Stimulated activated CD8-positive, alpha-beta memory T cell treated with anti-CD3 and anti-CD28 coated beads, Interleukin-7, amount 100 ng/mL, for 24 hours (primary cell): Measurements from ENCODE around the gene EEFSEC.
A peak's percentile ranks its signal among the peaks of the same experiment; 100 is the strongest.

Experiments
- DNase-seq: peaks from one replicate; pipeline ENCODE4 v3.0.0-alpha.2; 2020; ENCODE audit warnings: low read depth

EEFSEC gene

DNA sequence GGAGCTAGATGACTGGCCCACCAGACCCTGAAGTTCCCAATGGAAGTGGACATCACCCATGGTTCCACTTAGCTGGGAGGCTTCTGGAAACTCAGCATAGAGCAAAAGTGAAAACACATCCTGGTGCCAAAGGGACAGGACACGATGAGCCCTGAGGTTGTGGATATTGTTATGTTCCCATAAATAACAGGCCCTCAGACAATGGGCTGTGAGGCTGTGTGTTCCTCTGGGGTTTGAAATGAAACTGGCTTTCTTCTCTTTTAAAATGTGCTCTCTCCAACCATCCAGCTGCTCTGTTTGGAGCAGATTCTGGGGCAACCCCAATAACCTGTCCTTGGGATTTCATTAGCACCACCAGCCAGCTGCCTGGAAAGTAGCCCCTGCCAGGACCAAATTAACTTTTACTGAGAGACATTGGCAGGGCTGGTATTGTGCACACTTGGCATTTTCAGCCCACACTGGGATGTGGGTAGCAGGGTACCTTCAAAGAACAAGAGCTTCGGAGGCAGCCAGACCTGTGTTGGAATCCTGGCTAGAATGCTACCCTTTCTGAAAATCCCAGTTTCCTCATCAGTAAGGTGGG is 215.9 kb downstream of the EEFSEC start:
- no peak for DNase-seq

DNA sequence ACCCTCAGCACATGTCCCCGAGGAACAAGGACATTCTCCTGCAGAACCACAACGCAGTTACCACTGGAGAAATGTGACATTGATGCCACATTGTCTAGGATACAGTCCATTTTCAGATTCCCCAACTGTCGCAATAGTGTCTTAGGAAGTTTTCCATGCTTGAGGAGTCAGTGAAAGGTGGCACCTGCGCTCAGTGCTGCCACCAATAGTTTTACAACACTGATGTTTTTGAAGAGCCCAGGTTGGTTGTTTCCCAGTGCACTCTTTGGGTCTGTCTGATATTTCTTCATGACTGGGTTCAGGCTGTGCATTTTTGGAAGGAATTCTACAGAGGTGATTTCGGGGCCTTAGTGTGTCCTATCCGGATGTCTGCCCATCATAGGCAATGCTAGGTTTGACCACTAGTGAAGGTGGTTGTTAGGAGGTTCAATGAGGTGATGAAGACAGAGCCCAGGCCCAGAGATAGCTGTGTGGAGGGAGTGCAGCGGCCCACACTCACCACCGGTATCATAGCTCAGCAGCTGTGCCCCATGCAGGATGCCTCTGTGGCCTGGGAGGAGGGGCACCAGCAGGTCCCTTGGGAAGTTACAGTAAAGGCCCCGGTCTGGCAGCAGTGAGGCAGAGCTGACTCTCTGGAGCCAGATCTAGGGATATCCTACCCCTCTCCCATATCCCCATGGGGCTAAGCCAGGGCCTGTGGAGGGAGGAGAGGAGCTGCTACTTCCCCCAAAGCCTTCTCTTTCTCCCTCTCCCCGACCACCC is 216.8 kb downstream of the EEFSEC start:
- DNase-seq, result no peak

DNA sequence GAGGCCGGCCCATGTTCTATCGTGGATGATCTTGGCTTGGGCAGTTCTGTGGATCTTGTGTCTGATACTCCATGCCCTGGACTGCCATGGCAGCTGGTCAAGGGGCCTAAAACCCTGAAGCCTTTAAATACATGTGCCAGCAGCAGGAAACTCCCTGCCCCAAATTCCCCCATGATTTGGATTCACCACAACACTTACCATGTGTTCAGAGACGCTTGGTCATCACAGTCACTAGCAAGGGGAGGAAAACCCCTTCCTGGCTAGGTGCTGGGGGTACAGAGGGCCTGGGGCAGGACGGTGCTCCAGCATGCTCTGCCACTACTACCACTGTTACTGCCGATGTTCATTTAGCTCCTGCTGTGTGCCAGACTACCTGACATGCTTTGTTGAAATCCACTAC is 219.0 kb downstream of the EEFSEC start:
- no peak for DNase-seq

DNA sequence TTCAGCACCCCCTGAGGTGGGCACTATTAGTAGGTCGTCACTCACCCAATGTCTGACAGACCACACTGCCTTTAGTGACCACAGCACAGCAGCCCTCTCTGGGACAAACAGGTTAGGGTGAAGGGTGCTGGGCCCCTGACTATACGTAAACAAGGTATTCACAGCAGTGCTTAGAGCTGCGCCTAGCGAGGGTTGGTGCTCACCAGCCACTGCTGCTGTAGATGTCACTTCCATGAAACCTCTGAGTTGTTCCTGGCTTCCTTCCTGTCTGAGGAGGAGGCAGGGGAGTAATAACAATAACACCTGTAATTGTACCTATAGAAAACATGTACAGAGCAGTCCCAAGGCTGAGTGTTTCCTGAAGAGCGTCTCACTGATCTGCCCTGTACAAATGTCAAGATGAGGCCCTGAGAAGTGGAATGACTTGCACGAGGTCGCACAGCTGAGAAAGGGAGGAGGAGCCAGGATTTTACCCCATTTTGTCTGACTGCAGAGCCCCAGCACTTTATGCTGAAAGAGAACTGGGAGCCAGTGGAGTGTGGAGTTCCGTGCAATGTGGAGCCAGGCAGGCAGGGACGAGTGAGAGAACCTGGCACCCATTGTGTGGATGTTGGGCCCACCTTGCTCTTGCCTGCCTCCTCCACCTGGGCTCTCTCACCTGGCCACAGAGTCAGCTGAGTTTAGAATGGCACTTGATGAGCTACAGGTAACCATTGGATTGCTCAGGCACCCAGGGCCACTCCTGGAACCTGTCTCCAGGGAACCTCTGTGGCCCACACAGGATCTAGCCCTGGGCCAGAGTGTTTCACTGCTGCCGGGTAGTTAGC is 219.6 kb downstream of the EEFSEC start:
- DNase-seq, result no peak

DNA sequence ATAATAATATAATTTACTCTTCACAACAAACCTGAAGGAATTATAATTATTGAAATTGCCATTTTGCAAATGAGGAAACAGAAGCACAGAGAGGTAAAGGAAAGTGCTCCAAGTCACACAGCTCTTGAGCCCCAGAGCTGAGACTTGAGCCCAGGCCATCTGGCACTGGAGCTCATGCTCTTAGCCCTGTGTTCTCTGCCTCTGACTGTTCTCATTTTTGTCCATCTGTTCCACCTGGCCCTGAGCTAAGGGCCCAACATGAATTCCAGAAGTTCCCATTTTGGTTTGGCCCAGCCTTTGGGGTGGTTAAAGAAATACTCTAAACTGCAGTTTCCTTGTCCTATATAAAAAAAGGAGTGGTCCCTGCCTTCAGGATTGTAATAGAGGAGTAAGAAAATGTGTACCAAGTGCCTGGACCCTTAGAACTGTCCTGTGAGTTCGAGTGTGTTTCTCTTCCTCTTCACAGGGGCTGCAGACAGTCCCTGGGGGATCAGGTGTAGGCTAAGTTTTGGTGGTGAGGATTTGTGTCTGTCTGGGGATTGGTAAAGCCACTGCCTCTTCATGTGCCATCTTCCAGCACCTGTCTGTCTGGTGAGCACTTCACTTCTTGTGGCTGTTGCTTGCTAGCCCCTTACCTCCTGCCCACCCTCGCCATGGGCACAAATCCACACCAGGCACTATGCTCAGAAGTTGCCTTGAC is 221.6 kb downstream of the EEFSEC start:
- DNase-seq, result no peak

DNA sequence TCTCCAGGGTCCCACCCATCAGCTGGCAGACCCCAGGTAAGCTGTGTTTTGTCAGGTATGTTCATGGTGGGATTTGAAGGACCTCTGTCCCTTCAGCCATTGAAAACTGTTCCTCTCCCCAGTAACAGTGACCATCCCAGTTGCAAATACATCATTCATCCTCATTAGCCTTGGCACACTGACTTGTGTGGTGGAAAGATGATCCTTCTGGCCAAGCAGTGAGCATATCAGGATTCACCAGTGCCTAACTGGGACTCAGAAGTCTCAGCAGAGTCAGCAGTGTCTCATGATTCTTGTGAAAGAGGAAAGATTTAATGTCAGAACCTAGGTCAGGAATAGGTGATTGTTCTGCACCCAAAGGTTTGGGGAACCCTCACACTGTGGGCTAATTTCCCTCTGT is 223.2 kb downstream of the EEFSEC start:
- DNase-seq, result no peak

DNA sequence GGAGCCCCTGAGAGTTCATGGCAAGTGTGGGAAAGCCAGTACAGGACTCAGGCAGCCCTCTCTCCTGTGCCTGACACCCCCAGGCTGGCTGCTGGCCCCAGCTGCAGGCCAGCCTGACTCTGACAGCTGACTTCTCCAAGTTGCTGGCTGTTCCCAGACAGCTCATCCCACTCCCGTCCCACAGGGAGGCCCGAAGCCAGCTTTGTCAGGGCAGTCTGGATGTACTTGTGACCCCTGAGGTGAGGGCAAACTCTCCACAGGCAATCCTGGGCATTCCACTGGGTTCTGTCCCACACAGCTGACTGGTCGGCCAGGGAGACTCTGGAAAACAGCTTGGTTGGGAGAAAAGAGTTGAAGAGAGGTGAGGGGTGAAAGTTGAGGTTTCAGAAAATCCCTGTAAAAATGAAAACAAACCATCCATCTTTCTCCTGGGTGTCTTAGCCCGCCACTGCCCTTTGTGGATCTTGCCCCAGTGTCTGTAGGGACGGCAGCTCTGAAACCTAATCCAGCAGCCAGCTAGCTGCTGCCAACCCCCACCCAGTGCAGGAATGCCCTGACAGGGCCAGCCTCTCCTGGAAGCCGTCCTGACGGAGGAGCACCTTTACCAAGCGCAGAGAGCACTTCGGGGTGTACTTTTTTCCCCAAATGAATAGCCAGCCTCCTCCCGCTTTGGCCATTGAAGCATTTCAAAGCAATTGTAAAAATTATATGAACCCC is 225.5 kb downstream of the EEFSEC start:
- DNase-seq, result no peak

DNA sequence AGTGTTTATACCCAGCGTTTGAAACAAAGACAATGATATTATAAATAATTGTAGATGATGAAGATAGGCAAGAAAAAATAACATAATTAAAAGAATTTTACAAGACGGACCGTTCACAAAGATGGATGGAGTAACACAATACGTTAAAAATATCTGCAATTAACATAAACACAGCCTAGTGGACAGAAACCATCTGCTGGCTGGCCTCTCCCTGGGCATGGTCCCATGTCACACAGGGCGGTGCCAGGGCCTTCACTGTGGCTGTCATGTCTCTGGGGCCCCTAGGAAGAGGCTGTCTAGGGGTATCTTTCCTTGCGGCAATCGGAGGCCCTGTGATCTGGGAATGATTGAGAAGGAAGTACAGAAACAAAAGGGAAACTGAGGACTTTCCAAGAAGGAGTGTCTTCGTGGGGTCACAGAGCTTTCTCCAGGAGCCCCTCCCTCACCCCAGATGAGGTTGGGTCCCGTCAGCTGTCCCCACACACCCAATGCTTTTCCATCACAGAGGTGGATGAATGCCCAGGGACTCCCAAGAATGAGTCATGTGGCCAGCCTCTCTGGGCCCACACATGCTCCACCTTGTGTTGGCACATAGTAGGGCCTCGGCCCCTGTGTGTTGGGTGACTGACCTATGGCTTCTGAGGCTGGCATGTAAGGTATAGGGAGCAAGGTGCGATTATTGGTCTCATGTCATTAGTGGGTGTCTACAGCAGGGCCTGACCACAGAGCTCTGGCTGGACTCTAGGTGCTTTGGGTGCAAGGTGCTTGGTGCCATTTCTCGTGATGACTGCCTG is 226.3 kb downstream of the EEFSEC start:
- no peak for DNase-seq

DNA sequence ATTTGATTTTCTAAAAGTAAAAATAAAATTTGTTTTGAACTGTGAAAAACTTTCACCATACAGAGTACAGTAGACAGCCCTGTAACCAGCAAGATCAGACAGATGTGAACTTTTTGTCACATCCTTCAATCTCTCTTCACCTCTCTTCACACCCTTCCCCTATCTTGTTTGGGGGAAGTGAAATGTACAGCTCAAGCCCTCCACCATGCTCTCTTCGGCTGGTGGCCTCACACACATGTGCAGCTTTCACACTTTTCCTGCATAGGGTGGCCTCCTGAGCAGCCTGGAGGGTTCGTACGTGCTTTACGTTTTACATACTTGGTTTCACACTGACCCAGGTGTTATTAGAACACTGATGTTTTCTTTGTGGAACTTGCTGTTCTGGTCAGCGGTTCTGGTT is 227.0 kb downstream of the EEFSEC start:
- DNase-seq, result no peak

DNA sequence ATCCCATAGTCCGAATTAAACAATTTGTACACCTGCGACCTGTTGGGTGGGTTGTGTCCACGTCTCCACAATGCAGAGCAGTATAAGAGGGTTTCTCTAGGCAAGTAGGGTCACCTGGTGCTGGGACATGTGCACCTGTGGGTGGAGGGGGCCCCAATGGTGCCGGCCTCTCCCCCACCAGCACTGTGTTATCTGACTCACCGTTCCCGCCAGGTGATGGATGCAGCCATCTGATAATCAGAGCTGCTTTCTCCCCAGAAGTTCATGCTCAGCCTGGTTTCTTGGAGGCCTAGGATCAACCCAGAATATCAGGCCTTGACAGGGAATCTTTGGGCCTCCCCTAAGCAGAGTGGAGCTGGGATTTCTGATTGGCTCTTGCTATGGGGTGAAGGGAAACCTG is 227.4 kb downstream of the EEFSEC start:
- no peak for DNase-seq

DNA sequence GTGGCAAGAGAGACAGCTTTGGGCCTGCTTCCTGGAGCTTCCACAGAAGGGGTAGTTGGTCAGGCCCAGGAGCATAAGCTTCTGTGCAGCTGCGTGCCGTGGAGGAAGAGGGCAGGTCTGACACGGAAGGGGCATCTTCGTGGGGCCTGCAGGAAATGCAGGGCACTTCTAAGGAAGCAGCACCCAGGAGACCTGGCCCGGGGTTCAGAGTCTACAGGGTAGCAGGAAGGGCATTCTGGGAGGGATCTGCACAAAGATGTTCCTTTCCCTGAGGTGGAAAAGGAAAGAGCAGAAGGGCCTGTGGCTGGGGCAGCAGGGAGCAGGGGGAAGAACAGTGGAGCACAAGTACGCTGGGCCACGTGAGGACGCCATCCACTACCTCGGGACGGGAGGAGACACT is 228.3 kb downstream of the EEFSEC start:
- no peak for DNase-seq

DNA sequence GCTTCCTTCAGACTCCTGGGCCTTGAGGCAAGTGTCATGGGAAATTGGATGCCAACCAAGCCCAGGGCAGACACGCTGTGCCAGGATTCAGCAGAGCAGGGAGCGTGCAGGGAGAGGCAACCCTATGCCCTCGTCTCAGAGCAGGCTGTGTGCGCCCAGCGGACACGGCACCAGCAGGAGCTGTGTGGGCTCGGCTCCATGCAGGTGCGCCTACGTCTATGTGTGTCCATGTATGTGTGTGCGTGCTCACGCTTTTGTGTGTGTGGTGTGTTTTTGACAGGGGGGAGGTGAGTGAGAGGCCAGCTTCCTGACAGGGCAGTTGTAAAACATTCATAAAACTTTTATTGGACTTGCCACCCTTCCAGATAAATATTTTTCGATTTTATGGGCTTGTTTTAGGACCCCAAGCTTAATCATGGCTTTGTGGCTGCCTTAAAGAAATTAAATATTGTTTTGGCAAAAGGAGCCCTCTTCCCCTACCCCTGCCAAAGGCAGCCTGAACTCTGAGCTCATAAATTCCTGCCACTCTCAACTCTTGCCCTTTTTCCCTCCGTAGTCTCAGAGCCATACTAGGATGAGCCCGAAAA is 229.0 kb downstream of the EEFSEC start:
- no peak for DNase-seq

DNA sequence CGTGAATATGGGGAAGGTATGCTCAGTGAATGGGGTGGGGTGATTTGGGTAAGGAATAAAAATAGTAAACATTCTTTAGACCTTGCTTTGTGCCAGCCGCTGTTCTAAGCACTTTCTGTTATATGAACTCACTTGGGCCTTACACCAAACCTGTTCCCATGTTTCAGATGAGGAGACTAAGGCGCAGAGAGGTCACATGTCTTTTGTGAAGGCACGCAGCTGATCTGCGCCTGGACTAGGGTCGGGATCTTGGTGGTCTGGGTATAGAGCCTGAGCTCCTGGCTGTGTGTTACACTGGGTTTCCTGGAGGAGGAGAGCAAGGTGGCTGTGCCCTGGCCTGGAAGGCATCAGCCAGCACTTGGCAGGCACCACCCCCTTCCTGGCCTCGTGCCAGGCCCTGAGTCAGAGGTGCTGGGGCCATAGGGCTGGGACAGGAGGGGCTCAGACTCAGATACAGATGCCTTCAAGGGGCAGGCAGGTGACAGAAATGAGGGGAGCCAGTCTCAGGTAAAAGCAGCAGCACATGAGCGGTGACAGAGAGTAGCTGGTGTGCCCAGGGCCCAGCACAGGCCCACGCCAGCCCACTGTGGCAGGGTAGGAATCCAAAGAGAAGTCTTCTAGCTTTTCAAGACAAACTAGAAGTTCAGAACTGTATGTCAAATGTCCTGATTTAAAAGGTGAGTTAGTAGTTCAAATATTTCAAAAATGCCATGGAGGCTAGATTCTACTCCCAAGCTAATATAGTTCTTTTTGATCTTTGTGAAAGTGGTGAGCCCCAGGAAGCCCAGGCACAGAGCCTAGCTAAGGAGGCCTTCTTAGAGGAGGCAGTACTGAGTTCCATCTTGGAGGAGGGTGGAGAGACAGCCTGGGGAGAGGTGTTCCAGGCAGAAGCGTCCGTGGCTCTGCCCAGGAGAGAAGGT is 230.3 kb downstream of the EEFSEC start:
- DNase-seq, result peak; percentile 16

DNA sequence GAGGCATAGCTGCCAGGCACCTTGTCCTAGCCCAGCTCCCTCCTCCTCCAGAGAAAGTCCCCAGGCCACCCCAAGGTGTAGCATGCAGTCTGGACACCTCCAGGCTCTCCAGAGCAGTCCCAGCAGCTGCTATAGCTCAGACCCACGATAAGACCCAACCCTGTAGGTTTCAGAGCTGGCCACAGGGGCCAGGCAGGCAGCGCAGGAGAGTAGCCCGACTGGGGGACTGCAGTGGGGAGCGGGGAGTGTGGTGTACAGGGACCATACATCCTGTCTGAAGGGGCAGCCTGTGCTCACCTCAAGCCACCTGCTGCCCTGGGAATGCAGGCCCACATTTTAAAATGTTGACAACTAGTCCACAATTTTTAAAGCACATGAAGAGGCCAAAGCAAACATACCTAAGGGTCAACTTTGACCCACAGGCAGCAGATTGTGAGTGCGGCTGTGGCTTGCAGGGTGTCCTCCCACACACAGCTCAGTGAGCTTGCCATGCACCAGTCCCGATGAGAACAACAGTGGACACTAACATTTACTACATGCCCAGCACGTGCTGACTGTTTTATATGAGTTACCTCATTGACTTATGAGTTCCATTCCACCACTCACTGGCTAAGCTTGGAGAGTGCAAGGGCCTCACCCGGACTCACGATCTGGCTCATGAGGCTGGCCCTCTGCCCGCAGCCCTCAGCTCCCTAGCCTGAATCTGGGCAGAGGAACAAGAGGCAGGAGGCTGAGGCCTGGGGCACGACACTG is 232.0 kb downstream of the EEFSEC start:
- no peak for DNase-seq

DNA sequence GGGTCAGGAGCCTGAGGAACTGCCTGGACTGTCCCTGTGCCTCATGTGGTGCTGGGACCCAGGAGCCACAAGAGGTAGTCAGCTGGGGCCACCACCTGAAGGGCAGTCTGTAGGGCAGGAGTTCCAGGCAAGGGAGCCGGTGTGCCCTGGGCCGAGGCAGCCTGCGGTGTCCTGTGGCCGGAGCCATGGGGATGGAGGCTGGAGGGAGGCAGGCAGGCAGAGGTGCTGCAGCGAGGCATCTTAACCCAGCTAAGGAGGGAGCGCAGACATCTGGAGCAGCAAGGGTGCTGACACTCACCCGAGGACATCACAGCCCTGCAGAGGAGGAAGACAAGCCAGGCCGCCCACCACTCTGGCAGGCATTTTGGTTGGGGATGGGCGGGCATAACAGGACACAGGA is 235.7 kb downstream of the EEFSEC start:
- DNase-seq, result no peak

DNA sequence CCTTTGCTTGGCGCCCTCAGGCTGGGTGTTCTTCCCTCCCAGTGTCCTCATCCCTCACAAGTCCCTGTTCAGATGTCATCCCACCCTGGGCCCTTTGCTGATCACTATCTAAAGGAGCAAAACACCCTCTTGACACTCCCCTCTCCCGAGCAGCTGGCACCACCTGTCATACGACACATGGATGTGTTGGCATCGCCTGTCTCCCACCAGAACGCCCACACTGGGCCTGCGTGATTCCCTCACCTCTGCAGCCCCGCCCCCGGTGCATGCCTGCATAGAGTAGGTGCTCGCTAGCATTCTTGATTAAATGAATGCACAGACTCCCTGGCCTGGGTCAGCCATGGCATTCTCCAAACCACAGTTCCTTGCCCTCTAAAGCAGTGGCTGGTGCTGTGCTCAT is 237.6 kb downstream of the EEFSEC start:
- no peak for DNase-seq

DNA sequence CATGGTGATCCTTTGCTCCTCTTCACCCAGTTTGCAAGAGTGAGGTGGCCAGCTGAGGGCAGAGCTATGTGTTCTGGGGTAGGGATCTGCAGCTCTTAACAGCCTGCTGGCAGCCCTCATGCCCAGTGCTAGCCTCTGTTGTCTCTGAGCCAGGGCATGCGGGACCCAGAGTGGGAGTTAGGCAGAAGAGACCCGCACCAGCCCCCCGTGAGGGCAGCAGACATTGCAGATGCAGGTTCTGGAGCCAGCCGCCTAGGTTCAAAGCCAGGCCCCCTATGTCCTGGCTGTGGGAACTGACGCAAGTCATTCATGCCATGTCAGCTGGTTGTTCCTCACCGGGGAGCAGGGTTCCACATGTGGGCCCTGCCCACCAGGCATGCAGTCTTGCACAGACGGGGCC is 238.7 kb downstream of the EEFSEC start:
- DNase-seq, result no peak

DNA sequence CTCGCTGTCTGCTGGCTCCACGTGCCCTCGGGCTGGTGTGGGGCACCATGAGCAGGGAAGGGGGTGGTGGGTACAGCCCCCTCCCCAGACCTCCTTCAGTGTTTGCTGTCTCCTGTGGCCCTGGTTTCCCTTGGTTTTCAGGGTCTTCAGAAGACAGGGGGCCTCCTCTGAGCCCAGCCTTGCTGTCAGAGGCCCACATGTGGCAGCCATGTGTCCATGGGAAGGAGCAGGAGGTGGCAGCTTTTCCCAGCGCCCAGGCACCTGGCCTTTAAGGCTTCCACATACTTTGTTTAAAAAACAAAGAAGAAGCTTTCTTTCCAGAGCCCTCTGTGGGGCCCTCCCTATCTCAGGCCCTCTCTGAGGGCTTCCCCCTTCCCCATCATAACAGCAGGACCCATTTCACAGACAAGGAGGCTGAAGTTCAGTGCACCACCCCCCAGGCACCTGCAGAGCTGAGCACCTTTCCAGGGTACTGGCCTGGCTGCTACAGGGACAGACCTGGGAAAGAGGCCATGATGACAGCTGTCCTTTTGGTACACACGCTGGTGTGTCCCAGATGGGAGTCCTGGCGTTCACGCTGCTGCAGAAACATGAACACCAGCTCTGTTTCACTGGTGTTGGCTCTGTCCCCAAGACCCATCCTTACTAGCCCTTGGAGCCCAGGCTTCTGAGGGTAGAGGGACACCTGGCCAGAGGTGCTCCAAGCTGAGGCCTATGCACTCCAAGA is 239.7 kb downstream of the EEFSEC start:
- DNase-seq, result no peak
